ENCODE measurements around the gene RNF13. TPM values are rescaled to one million over a fixed set of nuclear protein-coding genes. Genes with fewer than 3 reads are reported as not detected.

The RNF13 gene
- total RNA-seq, 1 experiment from 2014 or later, result 28.9 TPM

- ATAC-seq, result peak; percentile 74
- Mint-ChIP-seq H3K27me3 (ENCODE audit: low read depth) (no peaks in the 10 kb centered on the region), H3K9me3 (no peaks in the 10 kb centered on the region), H3K36me3 (no peaks in the 10 kb centered on the region), H3K4me3 (no peak overlapping the region), H3K27ac (no peak overlapping the region), H3K4me1 (peaks cover 10% of the 10 kb centered on the region)
- ChIA-PET CTCF (interaction anchor here (0.6 to 2.6 kb wide), 8 partner anchors 12 to 286 kb away, joined by 3 to 20 read pairs (median 4); partner anchors contain the start of gene COMMD2), POLR2A (no interaction called here)
- no peak for DNase-seq (ENCODE audit: low spot score)
- TF ChIP-seq E2F4 (CRISPR knock-in tag; IDR thresholded peaks at IDR 0.05; ENCODE audit: borderline replicate concordance, low read depth) (no peak), ZNF281 (CRISPR knock-in tag; IDR thresholded peaks at IDR 0.05) (no peak), FOXJ3 (CRISPR knock-in tag; IDR thresholded peaks at IDR 0.05; ENCODE audit: borderline replicate concordance) (no peak), ATF3 (CRISPR knock-in tag; conservative IDR thresholded peaks at IDR 0.05) (no peak), KAT7 (CRISPR knock-in tag; IDR thresholded peaks at IDR 0.05; ENCODE audit: borderline replicate concordance) (no peak), NFE2L1 (CRISPR knock-in tag; IDR thresholded peaks at IDR 0.05) (no peak), JUN (CRISPR knock-in tag; IDR thresholded peaks at IDR 0.05) (no peak), ZNF219 (CRISPR knock-in tag; IDR thresholded peaks at IDR 0.05; ENCODE audit: borderline replicate concordance) (no peak), PRDM15 (CRISPR knock-in tag; IDR thresholded peaks at IDR 0.05) (no peak), SMAD4 (CRISPR knock-in tag; IDR thresholded peaks at IDR 0.05) (no peak)
Observed at GRCh38 chr3:149777414-149778214, 35.4 kb upstream of the RNF13 start.

- no peak for DNase-seq (ENCODE audit: low spot score)
- POLR2A ChIA-PET, result no interaction called here
- Mint-ChIP-seq H3K27me3 (ENCODE audit: low read depth) (no peaks in the 10 kb centered on the region; the same call in 1 of the 2 replicates), H3K4me3 (no peak overlapping the region), H3K4me1 (peaks cover 4% of the 10 kb centered on the region; the same call in 1 of the 2 replicates), H3K27ac (no peak overlapping the region), H3K36me3 (no peaks in the 10 kb centered on the region), H3K9me3 (no peaks in the 10 kb centered on the region)
- CTCF ChIA-PET, result interaction anchor here (1.7 to 2.0 kb wide), 2 partner anchors 8 to 10 kb away, joined by 4 to 17 read pairs; no protein-coding TSS in a partner anchor
- no peak for ATAC-seq
- TF ChIP-seq RORB (CRISPR knock-in tag; IDR thresholded peaks at IDR 0.05) (no peak), STAT6 (CRISPR knock-in tag; conservative IDR thresholded peaks at IDR 0.05; ENCODE audit: low read depth) (no peak), ARID4B (CRISPR knock-in tag; IDR thresholded peaks at IDR 0.05; ENCODE audit: borderline replicate concordance) (no peak), NFATC4 (CRISPR knock-in tag; IDR thresholded peaks at IDR 0.05) (no peak), E2F1 (CRISPR knock-in tag; IDR thresholded peaks at IDR 0.05) (no peak), ZNF263 (CRISPR knock-in tag; IDR thresholded peaks at IDR 0.05; ENCODE audit: low read depth) (no peak)
Observed at GRCh38 chr3:149781211-149781610, 31.8 kb upstream of the RNF13 start.

Data from WTC11 (cell line).